A549 (cell line): ENCODE measurements around the gene CFAP70.

Experiments
- EHMT2 ChIP-seq: fragments of 200-600 bp; sonication (generic); IDR thresholded peaks from 2 replicates; pipeline ENCODE4 v1.6.1; 2016; ENCODE audit warnings: antibody characterized with exemption, low read depth, mild to moderate bottlenecking, moderate library complexity
- POLR2A ChIP-seq: IDR thresholded peaks from 2 replicates; pipeline ENCODE4 v1.6.1; 2012; ENCODE audit warnings: mild to moderate bottlenecking, low read length
- TF ChIP-seq, protein P1 (sequence below): fragments of >200 bp; sonication (Bioruptor Twin); formaldehyde crosslinking; IDR thresholded peaks from 3 replicates; pipeline ENCODE4 v1.5.1; 2016

GRCh38 chr10:73220989-73221388 is 137.7 kb downstream of the CFAP70 start:
- no peak for TF ChIP-seq EHMT2
- TF ChIP-seq POLR2A, result no peak
- TF ChIP-seq, protein P1, sequence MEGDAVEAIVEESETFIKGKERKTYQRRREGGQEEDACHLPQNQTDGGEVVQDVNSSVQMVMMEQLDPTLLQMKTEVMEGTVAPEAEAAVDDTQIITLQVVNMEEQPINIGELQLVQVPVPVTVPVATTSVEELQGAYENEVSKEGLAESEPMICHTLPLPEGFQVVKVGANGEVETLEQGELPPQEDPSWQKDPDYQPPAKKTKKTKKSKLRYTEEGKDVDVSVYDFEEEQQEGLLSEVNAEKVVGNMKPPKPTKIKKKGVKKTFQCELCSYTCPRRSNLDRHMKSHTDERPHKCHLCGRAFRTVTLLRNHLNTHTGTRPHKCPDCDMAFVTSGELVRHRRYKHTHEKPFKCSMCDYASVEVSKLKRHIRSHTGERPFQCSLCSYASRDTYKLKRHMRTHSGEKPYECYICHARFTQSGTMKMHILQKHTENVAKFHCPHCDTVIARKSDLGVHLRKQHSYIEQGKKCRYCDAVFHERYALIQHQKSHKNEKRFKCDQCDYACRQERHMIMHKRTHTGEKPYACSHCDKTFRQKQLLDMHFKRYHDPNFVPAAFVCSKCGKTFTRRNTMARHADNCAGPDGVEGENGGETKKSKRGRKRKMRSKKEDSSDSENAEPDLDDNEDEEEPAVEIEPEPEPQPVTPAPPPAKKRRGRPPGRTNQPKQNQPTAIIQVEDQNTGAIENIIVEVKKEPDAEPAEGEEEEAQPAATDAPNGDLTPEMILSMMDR, result no peak
